Suppressor macrophage treated with lipopolysaccharide for 4 hours (primary cell): ENCODE measurements around the gene SDR42E1.

ENCODE experiments used
- DNase-seq: peaks from one replicate; pipeline ENCODE4 v3.0.0-alpha.2; 2020

SDR42E1 gene, protein sequence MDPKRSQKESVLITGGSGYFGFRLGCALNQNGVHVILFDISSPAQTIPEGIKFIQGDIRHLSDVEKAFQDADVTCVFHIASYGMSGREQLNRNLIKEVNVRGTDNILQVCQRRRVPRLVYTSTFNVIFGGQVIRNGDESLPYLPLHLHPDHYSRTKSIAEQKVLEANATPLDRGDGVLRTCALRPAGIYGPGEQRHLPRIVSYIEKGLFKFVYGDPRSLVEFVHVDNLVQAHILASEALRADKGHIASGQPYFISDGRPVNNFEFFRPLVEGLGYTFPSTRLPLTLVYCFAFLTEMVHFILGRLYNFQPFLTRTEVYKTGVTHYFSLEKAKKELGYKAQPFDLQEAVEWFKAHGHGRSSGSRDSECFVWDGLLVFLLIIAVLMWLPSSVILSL

DNA sequence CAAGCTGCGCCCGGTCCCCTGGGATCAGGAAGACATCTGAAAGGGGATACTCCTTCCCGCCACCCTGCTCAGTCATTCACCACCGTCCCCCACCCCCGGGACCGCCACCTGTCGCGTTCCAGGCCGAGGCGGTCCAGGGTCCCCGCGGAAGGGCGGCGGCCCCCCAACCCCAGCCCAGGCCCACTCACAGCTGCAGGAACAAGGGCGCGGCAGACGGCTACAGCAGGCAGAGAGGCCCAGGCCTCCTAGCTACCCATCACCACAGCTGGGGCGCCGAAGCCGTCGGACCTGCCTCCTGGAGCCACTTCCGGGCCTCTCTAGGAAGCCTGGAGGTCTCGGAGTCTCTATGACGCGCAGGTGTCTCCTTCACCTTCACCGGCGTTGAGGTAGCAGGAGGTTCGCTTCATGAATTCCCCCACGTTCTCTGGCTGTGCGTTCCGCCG lies at the start of gene SDR42E1:
Gene SDR42E1 (minus strand): TSS at position 272 of the 443 bp plus-strand sequence. CDS start 10,612 bp downstream, outside the sequence.
- no peak for DNase-seq

DNA sequence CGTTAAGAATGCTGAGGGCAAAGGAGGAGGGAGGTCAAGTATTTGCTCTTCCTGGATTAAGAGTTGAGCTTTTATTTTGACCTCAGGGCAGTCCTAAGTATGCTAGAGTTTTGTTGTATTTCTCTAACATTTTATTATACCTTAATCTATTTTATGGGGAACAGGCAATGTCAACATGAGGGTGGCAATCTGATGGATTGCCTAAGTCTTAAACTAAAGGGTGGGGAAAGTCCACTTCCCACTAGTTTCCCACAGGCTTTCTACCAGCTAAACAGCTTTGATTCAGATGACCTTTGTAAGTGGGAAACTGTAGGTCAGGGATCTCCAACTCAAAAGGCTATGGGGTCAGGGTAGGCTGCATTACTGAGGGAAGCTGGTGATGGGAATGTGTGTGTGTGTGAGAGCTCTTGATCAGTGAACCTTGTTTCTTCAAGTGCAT lies 48.7 kb upstream of the SDR42E1 start:
- DNase-seq, result peak; percentile 65

DNA sequence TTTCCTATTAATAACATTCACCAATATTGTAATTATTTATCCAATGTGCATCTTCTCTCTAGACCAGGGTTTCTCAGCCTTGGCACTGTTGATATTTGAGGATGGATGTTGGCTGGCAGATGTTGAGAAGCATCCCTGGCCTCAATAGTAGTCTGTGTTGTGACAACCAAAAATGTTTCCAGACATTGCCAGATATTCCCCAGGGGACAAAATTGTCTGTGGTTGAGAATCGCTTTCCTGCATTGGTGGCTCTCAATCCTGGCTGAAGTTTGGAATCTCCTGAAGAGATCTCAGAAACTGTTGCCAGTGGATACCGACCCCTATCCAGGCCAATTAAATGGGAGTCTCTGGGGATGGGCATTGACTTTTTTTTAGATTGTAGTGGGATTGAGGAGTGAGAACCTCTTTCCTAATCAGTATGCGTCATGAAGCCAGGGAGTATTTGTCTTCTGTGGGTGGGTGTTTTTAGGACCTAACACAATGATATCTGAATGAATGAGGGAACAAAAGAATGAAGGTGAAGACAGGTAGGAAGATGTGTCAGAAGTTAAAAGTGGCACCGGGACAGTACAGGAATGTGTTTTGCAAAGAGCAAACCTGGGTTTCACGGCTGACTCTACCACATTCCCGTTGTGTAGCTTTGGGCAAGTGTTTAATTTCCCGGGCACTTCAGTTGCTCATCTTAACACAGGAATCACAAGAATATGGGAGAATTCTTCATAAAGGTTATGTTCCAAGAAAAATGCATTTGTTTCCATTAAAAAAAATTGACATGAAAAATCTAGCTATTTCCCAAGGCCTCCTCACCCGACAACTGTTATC lies 48.1 kb upstream of the SDR42E1 start:
- no peak for DNase-seq

DNA sequence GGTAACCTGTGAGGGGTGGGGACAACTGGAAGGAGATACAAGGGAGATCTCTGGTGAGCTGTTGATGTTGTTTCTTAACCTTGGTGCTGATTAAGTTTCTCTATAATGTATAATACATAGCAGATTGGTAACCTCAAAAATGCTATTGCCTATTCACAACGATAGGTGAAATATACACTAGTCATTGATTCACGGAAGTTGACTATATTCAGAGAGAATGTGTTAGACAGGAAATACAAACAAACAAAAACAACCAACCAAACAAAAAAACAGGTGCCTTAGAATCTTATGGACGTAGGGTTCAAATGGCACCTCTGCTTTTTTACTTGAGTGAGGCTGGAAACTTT lies 45.3 kb upstream of the SDR42E1 start:
- no peak for DNase-seq

DNA sequence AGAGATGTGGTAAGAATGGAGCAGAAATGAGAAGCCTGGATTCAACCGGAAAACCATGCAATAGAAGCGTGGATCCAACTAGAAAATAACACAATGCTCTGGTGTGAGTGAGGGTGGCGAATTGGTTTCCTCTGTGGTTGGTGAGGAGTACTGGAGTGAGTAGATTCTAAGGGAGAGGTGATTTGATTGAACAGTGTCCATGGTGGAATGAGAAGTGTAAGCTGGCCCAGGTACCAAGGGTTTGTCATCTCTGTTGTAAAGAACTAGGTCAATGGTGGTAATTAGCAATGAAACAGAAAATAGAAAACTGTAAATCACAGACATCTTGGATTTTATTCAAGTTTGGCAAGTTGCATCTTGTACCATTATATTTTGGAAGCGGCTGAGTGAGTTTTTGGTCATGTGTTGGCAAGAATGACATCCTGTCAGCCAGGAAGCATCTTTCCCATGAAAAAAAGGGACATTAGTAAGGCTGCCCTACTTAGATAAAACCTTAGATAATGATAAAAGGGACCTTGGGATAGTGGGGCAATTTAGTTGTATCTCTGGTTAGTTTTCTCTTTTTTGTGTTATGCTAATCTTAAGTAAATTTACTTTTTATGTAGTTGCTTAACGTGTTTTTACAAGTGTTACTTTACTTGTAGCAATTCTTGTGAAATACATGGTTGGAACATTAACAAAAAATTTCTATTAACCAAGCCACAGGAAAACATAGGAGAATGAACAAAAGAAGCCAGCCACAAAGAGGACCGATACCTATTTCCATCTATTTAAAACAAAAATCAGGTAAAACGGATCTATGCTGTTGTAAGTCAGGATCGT lies 44.7 kb upstream of the SDR42E1 start:
- no peak for DNase-seq

DNA sequence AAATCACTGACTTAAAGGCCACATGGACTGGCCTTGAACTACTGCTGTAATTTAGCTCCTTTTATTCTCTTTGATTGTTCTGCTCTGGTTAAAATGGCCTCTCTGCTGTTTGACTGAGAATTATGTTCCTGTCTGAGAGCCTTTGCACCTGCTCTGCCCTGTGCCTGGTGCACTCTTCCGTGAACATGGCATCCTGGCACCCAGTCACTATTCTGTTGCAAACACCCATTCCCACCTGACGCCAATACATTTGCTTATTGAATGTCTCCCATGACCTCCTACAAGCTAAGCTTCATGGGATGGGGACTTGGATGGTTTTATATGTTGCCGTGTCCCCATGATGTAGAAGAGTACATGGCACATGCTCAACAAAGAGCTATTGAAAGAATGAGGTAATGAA lies 43.8 kb upstream of the SDR42E1 start:
- no peak for DNase-seq

DNA sequence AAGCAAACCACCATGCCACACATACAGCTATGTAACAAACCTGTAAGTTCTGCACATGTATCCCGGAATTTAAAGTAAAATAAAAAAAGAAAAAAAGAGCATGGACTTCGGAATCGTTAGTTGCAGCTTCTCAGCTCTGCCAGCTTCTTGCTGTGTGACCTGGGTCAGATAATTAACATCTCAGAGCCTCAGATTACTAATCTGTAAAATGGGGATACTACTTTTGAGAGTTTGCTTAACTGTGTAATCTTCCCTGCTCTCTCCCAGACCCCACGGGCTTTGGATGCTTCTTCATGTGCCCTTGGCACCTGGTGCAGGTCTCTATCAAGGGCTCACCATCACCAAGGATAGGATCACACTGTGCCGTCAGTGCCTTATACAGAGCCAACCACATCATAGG lies 40.4 kb upstream of the SDR42E1 start:
- no peak for DNase-seq

DNA sequence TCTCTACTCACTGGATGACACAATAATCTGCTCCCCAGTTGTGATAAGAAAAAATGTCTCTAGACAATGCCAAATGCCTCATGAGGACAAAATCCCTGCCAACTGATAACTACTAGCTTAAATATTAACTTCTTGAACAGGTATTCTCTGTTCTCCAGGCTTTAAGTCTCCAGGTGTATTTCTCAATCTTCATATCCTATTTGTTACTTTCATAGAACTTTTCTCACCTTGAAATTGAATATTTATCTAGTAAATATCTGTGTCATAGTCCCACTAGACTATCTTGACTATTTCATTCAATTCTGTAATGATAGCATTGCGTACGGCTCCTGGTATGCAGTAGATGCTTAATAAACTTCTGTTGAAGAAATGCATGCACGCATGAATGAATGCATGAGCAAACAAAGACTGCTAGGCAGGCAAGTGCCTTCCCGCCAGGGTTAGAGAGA lies 39.7 kb upstream of the SDR42E1 start:
- DNase-seq, result no peak

DNA sequence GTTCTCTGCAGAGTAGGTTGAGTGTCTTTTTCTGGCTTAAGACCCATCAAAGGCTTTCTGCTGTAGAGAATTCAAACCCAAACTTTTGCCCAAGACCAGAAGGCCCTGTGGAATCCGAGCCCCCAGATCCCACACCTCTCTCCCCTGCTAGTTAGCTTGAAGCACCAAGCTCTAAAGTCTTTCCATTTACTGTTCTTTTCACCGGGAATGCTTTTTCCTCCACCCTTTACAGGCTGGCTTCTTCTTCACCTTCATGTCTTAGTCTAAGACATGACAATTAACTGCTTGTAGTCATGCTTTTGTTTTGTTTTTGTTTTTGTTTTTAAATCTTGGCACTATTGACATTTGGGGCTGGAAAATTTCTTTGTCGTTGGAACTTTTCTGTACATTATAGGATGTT lies 39.2 kb upstream of the SDR42E1 start:
- DNase-seq, result no peak

DNA sequence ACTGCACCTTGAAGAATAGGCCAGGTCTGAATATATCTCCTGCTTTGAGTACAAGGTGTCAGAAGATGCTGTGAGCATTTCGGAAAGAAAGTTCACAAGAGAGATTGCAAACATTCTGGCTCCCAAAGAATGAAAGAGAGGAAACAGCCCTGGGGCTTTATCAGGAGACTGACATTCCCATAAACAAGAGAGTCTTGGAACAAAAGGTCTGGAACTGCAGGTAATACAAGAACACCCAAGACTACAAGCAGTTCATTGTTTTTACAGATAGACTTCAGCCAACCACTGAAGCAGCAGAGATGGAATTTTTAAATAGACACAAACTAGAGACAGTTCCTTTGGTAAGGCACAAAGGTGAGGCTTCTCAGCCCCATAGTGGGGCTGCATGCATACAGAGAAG lies 38.2 kb upstream of the SDR42E1 start:
- DNase-seq, result no peak

DNA sequence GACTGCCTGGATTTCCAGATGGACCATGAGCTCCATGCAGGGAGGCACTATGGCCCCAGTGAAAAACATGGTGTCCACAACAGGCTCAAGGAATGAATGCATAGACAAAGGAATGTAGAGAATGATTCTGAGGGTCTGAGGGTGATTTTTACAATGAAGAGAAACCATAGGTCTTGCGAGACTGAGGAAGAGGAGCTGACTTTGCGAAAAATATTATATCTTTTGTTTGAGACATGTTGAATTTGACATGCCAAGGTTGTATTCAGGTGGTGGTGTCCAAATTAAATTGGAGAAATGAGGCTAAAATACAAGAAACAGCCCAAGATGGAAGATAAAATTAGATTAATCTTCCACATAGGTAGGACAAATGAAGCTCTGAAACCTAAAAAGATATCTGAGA lies 36.5 kb upstream of the SDR42E1 start:
- no peak for DNase-seq

DNA sequence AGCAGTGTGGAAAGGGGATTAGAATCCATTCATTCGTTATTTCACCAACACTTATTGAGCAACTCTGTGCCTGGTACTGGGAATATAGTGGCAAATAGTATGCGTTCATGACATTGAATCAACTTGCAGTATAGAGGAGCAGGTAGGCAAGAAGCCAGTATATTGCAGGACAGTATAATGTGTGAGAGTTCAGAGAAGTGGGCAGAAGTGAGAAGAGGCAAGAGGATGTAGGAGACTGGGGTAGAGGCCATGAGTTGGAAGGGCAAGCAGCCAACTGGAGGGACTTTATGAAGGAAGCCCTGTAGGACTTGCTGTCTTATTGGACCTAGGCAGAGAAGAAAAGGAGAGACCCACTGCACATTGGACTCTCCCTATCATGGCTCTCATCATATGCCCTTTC lies 36.1 kb upstream of the SDR42E1 start:
- no peak for DNase-seq

DNA sequence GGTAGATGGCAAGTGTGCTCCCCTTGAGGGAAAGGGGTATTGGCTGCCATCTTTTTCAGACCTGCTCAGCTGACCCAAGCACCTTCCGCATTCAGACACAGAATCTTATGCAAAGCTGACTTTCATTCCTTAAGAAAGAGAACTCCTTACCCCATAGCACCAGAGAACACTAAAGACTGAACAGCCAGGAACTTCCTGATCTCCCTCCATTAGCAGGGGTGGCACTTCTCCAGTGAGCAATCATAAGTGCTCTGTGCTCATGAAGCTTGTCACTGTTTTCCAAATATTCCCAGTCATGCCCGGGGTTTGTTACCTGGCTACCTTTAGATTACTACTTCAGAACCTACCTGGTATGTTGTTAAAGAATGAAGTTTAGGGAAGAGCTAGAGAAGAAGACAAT lies 35.7 kb upstream of the SDR42E1 start:
- no peak for DNase-seq

DNA sequence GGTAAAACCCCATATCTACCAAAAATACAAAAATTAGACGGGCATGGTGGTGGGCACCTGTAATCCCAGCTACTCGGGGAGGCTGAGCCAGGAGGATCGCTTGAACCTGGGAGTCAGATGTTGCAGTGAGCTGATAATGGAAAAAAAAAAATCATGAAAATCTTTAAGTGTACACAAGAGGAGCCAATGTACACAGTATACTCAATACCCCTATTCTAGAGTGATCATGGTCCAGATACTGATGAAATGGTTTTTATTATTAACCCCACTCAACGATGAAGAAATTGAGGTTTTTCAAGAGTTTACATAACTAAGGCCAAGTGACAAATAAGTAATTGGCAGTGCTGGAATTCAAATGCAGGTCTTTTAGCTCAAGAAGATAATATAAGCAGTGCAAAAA lies 35.3 kb upstream of the SDR42E1 start:
- no peak for DNase-seq

DNA sequence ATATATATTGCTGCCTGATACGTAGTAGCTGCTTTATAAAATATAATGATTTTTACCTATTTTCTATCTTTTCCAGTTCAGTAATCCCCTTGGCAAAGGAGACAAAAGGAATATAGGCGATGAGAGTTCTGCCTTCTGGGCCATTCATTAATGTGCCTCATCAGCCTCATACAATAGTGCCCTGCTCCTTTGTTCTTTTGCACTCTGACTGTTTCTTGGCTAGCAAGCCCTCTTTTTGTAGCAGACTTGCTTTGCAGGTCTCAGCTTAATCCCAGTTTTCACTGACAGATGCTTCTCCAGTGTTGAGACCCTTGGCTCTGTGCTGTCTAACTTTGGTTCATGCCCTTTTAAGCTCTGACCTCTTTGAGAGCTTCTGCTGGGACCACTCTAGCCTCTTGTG lies 34.2 kb upstream of the SDR42E1 start:
- DNase-seq, result no peak

DNA sequence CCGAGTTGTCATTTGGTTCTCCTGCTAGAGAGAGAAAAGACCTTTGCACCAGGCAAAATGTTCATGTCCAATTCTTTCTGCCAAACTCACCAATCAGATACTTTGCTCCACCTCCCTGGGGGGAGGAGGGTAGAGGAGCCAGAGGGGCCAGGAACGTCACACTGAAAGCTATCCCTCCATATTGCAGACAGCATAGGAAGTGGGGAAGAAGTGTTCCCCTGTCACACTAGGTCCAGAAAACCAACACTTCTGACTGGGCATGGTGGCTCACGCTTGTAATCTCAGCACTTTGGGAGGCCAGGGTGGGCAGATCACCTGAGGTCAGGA lies 33.3 kb upstream of the SDR42E1 start:
- DNase-seq, result no peak

DNA sequence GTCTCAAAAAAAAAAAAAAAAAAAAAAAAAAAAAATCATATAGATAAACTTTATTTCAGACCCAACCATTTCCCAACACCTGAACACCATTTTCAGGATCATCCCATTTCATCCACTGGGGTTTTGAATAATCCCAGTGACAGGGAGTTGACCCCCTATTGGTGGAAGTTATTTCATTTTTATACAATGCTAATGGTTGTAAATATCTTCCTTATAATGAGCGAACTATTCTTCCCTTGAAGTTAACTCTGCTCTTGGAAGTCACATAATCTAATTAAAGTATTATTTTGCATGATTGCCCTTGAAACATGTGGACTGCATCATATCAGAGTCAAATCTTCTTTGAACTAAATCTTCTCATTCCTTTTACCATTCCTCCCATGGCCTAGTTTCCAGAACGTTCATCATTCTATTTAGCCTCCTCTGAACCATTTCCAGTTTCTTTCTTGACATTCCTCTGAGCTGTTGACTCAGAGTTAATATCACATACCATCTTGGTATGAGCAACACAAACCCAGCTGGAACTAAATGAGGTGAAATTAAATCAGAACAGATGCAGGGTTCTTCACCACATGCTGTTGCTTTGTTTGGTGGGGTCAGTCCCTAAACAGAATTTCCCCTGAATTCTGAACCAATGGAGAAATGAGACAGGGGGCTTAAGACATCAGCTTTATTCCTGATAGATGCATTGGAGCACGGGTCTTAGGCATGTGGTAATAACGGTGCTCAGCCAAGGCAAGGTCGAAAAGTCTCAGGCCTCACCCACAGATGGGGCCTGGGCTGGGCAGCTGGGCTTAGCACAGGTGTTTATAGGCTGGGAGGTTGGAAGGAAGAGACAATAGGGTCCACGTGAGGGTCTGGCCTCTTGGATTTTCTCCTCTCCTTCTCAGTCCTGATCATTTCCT lies 32.7 kb upstream of the SDR42E1 start:
- no peak for DNase-seq

DNA sequence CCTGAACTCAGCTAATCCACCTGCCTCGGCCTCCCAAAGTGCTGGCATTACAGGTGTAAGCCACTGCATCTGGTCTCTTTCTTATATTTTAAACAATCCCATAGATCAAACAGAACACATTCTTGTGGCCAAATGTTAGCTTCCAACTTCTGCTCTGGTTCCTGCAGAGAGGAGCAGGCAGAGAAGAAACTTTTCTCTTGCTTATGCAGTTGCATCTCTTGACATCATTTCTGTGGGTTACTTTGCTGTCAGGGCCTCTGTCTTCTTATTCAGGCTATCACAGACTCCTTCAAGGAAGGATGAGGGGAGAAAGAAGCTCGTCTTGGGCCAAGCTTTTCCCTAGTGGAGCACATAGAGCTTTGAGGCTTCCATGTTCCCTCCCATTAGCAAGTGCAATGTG lies 31.6 kb upstream of the SDR42E1 start:
- DNase-seq, result no peak

DNA sequence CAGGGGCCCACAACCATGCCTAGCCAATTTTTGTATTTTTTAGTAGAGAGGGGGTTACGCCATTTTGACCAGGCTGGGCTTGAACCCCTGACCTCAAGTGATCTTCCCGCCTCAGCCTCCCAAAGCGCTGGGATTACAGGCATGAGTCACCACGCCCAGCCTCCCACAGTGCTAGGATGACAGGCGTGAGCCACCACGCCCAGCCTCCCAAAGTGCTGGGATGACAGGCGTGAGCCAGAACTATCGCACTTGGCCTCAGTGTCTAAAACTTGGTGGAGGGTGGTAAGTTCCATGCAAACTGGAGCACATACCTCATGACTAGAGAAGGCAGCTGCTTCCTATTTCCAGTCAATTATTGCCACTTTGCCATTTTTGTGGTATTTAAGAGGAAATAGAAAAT lies 30.9 kb upstream of the SDR42E1 start:
- DNase-seq, result no peak

DNA sequence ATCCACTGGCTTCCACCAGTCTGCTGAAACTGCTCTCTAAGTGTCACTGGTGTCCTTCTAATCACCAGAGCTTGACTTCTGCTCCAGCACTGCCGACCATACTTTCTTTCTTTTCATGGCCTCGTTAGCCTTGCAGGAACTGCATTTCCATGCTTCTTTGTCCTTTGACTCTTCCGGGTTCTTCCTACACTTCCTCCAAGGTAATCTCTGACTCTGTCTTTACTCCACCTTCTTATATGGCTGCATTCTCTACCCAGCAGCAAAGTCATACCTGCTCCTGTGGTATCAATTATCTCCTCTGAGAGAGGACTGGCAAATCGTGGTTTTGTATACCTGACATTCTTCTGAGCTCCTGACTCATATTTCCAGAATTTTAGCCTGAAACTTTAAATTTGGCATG lies 30.3 kb upstream of the SDR42E1 start:
- DNase-seq, result no peak

DNA sequence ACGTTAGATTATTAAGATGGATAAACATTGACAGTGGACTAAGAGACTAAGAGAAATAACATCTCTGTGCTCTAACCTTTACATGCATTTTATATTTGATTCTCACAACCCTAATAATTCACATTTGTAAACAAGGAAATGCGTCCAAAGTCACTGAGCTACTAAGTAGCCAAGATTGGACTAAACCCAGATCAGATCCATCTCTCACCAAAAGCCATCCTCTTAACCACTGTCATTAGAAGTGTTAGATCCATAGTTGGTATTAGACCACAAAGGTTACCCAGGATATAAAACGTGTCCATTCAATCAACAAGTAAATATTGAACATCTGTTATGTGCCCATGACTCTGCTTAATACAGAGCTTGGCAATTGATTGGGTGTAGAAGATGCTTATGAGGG lies 29.0 kb upstream of the SDR42E1 start:
- DNase-seq, result no peak

DNA sequence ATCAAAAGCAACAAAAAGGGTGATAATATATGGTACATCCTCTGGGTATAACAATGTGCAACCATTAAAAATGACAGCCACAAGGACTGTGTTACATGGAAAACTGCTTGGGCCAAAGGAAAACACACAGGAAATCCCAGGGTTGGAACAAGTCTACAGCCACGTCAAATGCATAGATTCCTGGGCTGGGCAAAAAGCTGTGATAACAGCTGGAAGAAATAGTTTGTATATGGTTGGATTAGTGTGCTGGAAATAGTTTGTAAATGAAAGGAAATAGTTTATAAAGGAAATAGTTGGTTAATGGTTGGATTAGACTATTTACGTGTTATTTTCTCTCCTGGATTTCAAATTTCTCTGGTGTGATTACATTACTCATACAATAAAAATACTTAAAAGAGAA lies 26.4 kb upstream of the SDR42E1 start:
- DNase-seq, result no peak
